GM23338 (cell line): Measurements from ENCODE around the gene SH3BGR. TPM values are rescaled to one million over a fixed set of nuclear protein-coding genes. Genes with fewer than 3 reads are reported as not detected.

Experiments
- ATAC-seq: fragments of 200-7000 bp; cut with Tn5 transposase; 3 replicates; pipeline ENCODE4 v1.9.1; 2020
- DNase-seq: peaks from one replicate; pipeline ENCODE4 v3.0.0-alpha.2; 2015; ENCODE audit warnings: low spot score
- H2AFZ ChIP-seq: fragments of 200-600 bp; sonication (generic); 2 replicates; pipeline ENCODE4 v1.8.0; 2016; ENCODE audit warnings: antibody characterized with exemption, mild to moderate bottlenecking, moderate library complexity
- H3F3A ChIP-seq: fragments of 200-600 bp; sonication (generic); replicated peaks from 2 replicates; pipeline ENCODE4 v1.8.0; 2017; ENCODE audit warnings: antibody characterized with exemption, mixed run types, low read depth
- H3K27ac ChIP-seq: fragments of 200-600 bp; sonication (generic); 2 replicates; pipeline ENCODE4 v1.6.1; 2016; ENCODE audit warnings: low read depth
- H3K27me3 ChIP-seq: fragments of 200-600 bp; sonication (generic); 2 replicates; pipeline ENCODE4 v1.8.0; 2016; ENCODE audit warnings: mild to moderate bottlenecking, mixed run types, moderate library complexity; ENCODE audit not compliant: insufficient read depth
- H3K36me3 ChIP-seq: fragments of 200-600 bp; sonication (generic); 2 replicates; pipeline ENCODE4 v1.8.0; 2016; ENCODE audit warnings: mild to moderate bottlenecking; ENCODE audit not compliant: insufficient read depth
- H3K4me1 ChIP-seq: fragments of 200-600 bp; sonication (generic); 2 replicates; pipeline ENCODE4 v1.8.0; 2016; ENCODE audit warnings: mild to moderate bottlenecking, moderate library complexity; ENCODE audit not compliant: insufficient read depth
- H3K4me2 ChIP-seq: fragments of 200-600 bp; sonication (generic); 2 replicates; pipeline ENCODE4 v1.7.1; 2017; ENCODE audit warnings: mixed run types
- H3K4me3 ChIP-seq: fragments of 200-600 bp; sonication (generic); 2 replicates; pipeline ENCODE4 v1.6.1; 2016; ENCODE audit warnings: mixed run types
- H3K79me2 ChIP-seq: fragments of 200-600 bp; sonication (generic); replicated peaks from 2 replicates; pipeline ENCODE4 v1.8.0; 2017; ENCODE audit warnings: mild to moderate bottlenecking; ENCODE audit not compliant: insufficient read depth
- H3K9me2 ChIP-seq: fragments of 200-600 bp; sonication (generic); 2 replicates; pipeline ENCODE4 v1.8.0; 2017; ENCODE audit not compliant: insufficient read depth
- H4K20me1 ChIP-seq: fragments of 200-600 bp; sonication (generic); replicated peaks from 2 replicates; pipeline ENCODE4 v1.8.0; 2017; ENCODE audit warnings: mild to moderate bottlenecking; ENCODE audit not compliant: insufficient read depth
- H3K27ac Mint-ChIP-seq: 2 replicates; pipeline ENCODE4 v1.8.0; 2020; ENCODE audit warnings: inconsistent platforms, mild to moderate bottlenecking, moderate library complexity, mixed read lengths
- H3K27me3 Mint-ChIP-seq: 3 replicates; pipeline ENCODE4 v1.8.0; 2022; ENCODE audit warnings: low read depth, mild to moderate bottlenecking, moderate library complexity, mixed read lengths, inconsistent platforms; ENCODE audit not compliant: insufficient read depth, poor library complexity
- H3K36me3 Mint-ChIP-seq: 3 replicates; pipeline ENCODE4 v1.8.0; 2021; ENCODE audit warnings: low read depth, mild to moderate bottlenecking, inconsistent platforms, moderate library complexity, mixed read lengths
- H3K4me1 Mint-ChIP-seq: 3 replicates; pipeline ENCODE4 v1.8.0; 2020; ENCODE audit warnings: mild to moderate bottlenecking, inconsistent platforms, mixed read lengths
- H3K4me3 Mint-ChIP-seq: 3 replicates; pipeline ENCODE4 v1.8.0; 2021; ENCODE audit warnings: moderate library complexity, mild to moderate bottlenecking, inconsistent platforms, mixed read lengths
- H3K9me3 Mint-ChIP-seq: 3 replicates; pipeline ENCODE4 v1.8.0; 2020; ENCODE audit warnings: moderate library complexity, mild to moderate bottlenecking, inconsistent platforms, mixed read lengths
- CREB1 ChIP-seq: fragments of 250-450 bp; sonication (Bioruptor Pico); IDR thresholded peaks from 2 replicates; pipeline ENCODE4 v1.5.0; 2020; ENCODE audit warnings: low read depth, mild to moderate bottlenecking, moderate library complexity
- ETS1 ChIP-seq: IDR thresholded peaks from 2 replicates; pipeline ENCODE4 v1.6.1; 2016; ENCODE audit warnings: antibody characterized with exemption
- EZH2 ChIP-seq: fragments of 200-600 bp; sonication (generic); IDR thresholded peaks from one replicate; pipeline ENCODE4 v1.8.0; 2017; ENCODE audit warnings: antibody characterized with exemption, mild to moderate bottlenecking, low read depth; ENCODE audit not compliant: unreplicated experiment
- EZH2phosphoT487 ChIP-seq: fragments of 200-600 bp; sonication (generic); IDR thresholded peaks from one replicate; pipeline ENCODE4 v1.8.1; 2018; ENCODE audit warnings: antibody characterized with exemption; ENCODE audit not compliant: unreplicated experiment
- JUNB ChIP-seq: IDR thresholded peaks from one replicate; pipeline ENCODE4 v1.6.1; 2016; ENCODE audit warnings: antibody characterized with exemption; ENCODE audit not compliant: unreplicated experiment
- NANOG ChIP-seq: IDR thresholded peaks from 2 replicates; pipeline ENCODE4 v1.6.1; 2016; ENCODE audit warnings: antibody characterized with exemption, borderline replicate concordance
- POLR2AphosphoS5 ChIP-seq: IDR thresholded peaks from 2 replicates; pipeline ENCODE4 v1.6.1; 2016; ENCODE audit warnings: antibody characterized with exemption, low read depth
- STAT1 ChIP-seq: IDR thresholded peaks from one replicate; pipeline ENCODE4 v1.6.1; 2016; ENCODE audit warnings: antibody characterized with exemption; ENCODE audit not compliant: unreplicated experiment
- ZNF114 ChIP-seq: fragments of 250-450 bp; sonication (Bioruptor Pico); IDR thresholded peaks from 2 replicates; pipeline ENCODE4 v1.5.0; 2020; ENCODE audit warnings: mild to moderate bottlenecking, moderate library complexity
- ZNF331 ChIP-seq: fragments of 250-450 bp; sonication (Bioruptor Pico); IDR thresholded peaks from 2 replicates; pipeline ENCODE4 v1.5.0; 2020; ENCODE audit warnings: low read depth, mild to moderate bottlenecking, moderate library complexity
- polyA plus RNA-seq: library from polyadenylated mRNA; unstranded; fragments of >200 nt; fragmentation: Nextera tagmentation; extraction: Ambion mirVana; gene quantifications from 2 replicates; pipeline ENCODE4 v1.2.1, GENCODE V29; 2016
- total RNA-seq: library from RNA; depleted of rRNA; stranded (reverse); fragments of >200 nt; shearing (Covaris generic); gene quantifications from 2 replicates; pipeline ENCODE4 v1.2.3, GENCODE V29; 2014
- TF ChIP-seq, protein P1 (sequence below), 2 experiments: fragments of 200-600 bp in 1 of 2; sonication (generic) in 1 of 2; conservative IDR thresholded peaks; 2 replicates each; pipeline versions ENCODE4 v1.5.1 to v1.6.1; 2016 to 2017; ENCODE audit warnings: antibody characterized with exemption in 2 of 2, low read depth in 2 of 2, mild to moderate bottlenecking in 2 of 2, moderate library complexity in 1 of 2
- TF ChIP-seq, protein P2 (sequence below): IDR thresholded peaks from one replicate; pipeline ENCODE4 v1.6.1; 2018; ENCODE audit warnings: antibody characterized with exemption; ENCODE audit not compliant: unreplicated experiment
- TF ChIP-seq, protein P3 (sequence below): fragments of 250-450 bp; sonication (Bioruptor Pico); IDR thresholded peaks from 2 replicates; pipeline ENCODE4 v1.5.0; 2020; ENCODE audit warnings: mild to moderate bottlenecking, moderate library complexity

The SH3BGR gene
- total and polyA plus RNA-seq, 2 experiments from 2014 or later: 5.9 to 18.9 TPM

DNA sequence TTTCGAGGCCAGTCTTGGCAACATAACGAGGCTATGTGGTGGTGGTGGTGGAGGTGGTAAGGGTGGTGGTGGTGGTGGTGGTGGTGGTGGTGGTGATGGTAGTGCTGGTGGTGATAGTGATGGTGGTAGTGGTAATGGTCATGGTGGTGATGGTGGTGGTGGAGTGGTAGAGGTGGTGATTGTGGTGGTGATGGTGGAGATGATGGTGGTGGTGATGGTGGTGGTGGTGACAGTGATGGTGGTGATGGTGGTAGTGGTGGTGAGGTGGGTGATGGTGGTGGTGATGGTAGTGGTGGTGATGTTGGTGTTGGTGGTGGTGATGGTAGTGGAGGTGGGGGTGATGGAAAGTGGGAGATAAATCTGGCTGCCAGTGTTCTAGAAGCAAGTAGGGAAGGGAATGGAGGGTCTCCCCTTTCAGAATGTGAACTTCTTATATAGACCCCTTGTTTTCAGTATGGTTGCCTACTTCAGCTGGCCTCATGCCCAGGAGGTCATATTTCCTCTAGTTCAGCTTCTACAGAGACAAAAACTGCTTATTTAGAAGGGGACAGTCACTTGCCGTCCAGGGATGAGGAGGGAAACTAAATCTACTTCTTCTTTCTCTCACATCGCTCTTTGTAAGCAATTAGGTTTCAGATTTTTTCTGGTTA is 27.5 kb downstream of the SH3BGR start:
- no peaks in the 10 kb centered on the region for H3K9me3 Mint-ChIP-seq
- no peaks in the 10 kb centered on the region for H4K20me1 ChIP-seq

More for the DNA sequence above, 27.5 kb downstream of the SH3BGR start:
- TF ChIP-seq ZNF114 (CRISPR knock-in tag): no peak
- TF ChIP-seq EZH2: no peak
- TF ChIP-seq POLR2AphosphoS5: no peak
- TF ChIP-seq, protein P1, sequence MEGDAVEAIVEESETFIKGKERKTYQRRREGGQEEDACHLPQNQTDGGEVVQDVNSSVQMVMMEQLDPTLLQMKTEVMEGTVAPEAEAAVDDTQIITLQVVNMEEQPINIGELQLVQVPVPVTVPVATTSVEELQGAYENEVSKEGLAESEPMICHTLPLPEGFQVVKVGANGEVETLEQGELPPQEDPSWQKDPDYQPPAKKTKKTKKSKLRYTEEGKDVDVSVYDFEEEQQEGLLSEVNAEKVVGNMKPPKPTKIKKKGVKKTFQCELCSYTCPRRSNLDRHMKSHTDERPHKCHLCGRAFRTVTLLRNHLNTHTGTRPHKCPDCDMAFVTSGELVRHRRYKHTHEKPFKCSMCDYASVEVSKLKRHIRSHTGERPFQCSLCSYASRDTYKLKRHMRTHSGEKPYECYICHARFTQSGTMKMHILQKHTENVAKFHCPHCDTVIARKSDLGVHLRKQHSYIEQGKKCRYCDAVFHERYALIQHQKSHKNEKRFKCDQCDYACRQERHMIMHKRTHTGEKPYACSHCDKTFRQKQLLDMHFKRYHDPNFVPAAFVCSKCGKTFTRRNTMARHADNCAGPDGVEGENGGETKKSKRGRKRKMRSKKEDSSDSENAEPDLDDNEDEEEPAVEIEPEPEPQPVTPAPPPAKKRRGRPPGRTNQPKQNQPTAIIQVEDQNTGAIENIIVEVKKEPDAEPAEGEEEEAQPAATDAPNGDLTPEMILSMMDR (conservative IDR thresholded peaks at IDR 0.05; ENCODE audit: low read depth in 2 of 2): no peak
- no peak for TF ChIP-seq EZH2phosphoT487
- TF ChIP-seq, protein P2, sequence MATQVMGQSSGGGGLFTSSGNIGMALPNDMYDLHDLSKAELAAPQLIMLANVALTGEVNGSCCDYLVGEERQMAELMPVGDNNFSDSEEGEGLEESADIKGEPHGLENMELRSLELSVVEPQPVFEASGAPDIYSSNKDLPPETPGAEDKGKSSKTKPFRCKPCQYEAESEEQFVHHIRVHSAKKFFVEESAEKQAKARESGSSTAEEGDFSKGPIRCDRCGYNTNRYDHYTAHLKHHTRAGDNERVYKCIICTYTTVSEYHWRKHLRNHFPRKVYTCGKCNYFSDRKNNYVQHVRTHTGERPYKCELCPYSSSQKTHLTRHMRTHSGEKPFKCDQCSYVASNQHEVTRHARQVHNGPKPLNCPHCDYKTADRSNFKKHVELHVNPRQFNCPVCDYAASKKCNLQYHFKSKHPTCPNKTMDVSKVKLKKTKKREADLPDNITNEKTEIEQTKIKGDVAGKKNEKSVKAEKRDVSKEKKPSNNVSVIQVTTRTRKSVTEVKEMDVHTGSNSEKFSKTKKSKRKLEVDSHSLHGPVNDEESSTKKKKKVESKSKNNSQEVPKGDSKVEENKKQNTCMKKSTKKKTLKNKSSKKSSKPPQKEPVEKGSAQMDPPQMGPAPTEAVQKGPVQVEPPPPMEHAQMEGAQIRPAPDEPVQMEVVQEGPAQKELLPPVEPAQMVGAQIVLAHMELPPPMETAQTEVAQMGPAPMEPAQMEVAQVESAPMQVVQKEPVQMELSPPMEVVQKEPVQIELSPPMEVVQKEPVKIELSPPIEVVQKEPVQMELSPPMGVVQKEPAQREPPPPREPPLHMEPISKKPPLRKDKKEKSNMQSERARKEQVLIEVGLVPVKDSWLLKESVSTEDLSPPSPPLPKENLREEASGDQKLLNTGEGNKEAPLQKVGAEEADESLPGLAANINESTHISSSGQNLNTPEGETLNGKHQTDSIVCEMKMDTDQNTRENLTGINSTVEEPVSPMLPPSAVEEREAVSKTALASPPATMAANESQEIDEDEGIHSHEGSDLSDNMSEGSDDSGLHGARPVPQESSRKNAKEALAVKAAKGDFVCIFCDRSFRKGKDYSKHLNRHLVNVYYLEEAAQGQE: no peak
- no peak for TF ChIP-seq ZNF331 (CRISPR knock-in tag)
- TF ChIP-seq NANOG: no peak
- TF ChIP-seq JUNB: no peak
- TF ChIP-seq CREB1 (CRISPR knock-in tag): no peak
- TF ChIP-seq, protein P3, sequence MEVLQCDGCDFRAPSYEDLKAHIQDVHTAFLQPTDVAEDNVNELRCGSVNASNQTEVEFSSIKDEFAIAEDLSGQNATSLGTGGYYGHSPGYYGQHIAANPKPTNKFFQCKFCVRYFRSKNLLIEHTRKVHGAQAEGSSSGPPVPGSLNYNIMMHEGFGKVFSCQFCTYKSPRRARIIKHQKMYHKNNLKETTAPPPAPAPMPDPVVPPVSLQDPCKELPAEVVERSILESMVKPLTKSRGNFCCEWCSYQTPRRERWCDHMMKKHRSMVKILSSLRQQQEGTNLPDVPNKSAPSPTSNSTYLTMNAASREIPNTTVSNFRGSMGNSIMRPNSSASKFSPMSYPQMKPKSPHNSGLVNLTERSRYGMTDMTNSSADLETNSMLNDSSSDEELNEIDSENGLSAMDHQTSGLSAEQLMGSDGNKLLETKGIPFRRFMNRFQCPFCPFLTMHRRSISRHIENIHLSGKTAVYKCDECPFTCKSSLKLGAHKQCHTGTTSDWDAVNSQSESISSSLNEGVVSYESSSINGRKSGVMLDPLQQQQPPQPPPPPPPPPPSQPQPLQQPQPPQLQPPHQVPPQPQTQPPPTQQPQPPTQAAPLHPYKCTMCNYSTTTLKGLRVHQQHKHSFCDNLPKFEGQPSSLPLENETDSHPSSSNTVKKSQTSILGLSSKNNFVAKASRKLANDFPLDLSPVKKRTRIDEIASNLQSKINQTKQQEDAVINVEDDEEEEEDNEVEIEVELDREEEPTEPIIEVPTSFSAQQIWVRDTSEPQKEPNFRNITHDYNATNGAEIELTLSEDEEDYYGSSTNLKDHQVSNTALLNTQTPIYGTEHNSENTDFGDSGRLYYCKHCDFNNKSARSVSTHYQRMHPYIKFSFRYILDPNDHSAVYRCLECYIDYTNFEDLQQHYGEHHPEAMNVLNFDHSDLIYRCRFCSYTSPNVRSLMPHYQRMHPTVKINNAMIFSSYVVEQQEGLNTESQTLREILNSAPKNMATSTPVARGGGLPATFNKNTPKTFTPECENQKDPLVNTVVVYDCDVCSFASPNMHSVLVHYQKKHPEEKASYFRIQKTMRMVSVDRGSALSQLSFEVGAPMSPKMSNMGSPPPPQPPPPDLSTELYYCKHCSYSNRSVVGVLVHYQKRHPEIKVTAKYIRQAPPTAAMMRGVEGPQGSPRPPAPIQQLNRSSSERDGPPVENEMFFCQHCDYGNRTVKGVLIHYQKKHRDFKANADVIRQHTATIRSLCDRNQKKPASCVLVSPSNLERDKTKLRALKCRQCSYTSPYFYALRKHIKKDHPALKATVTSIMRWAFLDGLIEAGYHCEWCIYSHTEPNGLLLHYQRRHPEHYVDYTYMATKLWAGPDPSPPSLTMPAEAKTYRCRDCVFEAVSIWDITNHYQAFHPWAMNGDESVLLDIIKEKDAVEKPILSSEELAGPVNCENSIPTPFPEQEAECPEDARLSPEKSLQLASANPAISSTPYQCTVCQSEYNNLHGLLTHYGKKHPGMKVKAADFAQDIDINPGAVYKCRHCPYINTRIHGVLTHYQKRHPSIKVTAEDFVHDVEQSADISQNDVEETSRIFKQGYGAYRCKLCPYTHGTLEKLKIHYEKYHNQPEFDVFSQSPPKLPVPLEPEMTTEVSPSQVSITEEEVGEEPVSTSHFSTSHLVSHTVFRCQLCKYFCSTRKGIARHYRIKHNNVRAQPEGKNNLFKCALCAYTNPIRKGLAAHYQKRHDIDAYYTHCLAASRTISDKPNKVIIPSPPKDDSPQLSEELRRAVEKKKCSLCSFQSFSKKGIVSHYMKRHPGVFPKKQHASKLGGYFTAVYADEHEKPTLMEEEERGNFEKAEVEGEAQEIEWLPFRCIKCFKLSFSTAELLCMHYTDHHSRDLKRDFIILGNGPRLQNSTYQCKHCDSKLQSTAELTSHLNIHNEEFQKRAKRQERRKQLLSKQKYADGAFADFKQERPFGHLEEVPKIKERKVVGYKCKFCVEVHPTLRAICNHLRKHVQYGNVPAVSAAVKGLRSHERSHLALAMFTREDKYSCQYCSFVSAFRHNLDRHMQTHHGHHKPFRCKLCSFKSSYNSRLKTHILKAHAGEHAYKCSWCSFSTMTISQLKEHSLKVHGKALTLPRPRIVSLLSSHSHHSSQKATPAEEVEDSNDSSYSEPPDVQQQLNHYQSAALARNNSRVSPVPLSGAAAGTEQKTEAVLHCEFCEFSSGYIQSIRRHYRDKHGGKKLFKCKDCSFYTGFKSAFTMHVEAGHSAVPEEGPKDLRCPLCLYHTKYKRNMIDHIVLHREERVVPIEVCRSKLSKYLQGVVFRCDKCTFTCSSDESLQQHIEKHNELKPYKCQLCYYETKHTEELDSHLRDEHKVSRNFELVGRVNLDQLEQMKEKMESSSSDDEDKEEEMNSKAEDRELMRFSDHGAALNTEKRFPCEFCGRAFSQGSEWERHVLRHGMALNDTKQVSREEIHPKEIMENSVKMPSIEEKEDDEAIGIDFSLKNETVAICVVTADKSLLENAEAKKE (CRISPR knock-in tag): no peak
- TF ChIP-seq STAT1: no peak
- TF ChIP-seq ETS1: no peak
- no peak overlapping the region for H3K27ac ChIP-seq
- Mint-ChIP-seq H3K27me3 (no peaks in the 10 kb centered on the region), H3K4me3 (no peak overlapping the region), H3K4me1 (peaks cover 9% of the 10 kb centered on the region), H3K36me3 (no peaks in the 10 kb centered on the region; the same call in 2 of the 3 replicates), H3K27ac (no peak overlapping the region)
- no peaks in the 10 kb centered on the region for H3K27me3 ChIP-seq
- no peak overlapping the region for H2AFZ ChIP-seq
- H3K79me2 ChIP-seq: no peaks in the 10 kb centered on the region
- H3K4me1 ChIP-seq: no peaks in the 10 kb centered on the region; the same call in 1 of the 2 replicates
- ATAC-seq (no peak), DNase-seq (no peak)
- H3K4me2 ChIP-seq: no peak overlapping the region
- no peaks in the 10 kb centered on the region for H3F3A ChIP-seq
- H3K4me3 ChIP-seq: no peak overlapping the region
- peaks cover 8% of the 10 kb centered on the region for H3K9me2 ChIP-seq
- H3K36me3 ChIP-seq: no peaks in the 10 kb centered on the region
